ENCODE results near the gene GOLGA2. TPM values are rescaled to one million over a fixed set of nuclear protein-coding genes. Genes with fewer than 3 reads are reported as not detected.

GOLGA2 gene
- total RNA-seq, 1 experiment from 2014 or later, result 87.0 TPM

DNA sequence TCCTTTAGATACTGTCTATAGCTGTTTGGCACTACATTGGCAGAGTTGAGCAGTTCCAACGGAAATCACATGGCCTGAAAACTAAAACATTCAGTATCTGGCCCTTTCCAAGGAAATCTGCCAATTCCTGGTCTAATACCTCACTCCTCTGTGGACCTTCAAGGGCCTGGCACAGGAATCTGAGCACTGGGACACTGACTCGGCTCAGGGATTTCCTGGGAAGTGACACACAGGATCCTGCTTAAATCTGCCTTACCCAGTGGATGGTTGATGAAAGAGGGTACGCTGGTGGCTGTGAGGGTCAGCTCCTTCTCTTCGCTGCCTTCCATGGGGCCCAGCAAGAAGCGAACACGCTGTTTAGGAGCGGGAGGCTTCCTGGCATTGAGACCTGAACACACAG lies 45.5 kb upstream of the GOLGA2 start:
- BruUV-seq (replicated peaks), result no TSS peak
- intact Hi-C loops (cut with micrococcal nuclease; ENCODE audit: unreplicated experiment), result no loop called here
- ChIA-PET CTCF (no interaction called here), POLR2A (ENCODE audit: low non-redundant PET) (no interaction called here)
- peaks cover 13% of the 10 kb centered on the region for H3K4me1 ChIP-seq (ENCODE audit: insufficient read depth, low read length, poor library complexity, severe bottlenecking)
- no peaks in the 10 kb centered on the region for H3K27me3 ChIP-seq (replicated peaks; ENCODE audit: insufficient read depth, low read depth, low read length, poor library complexity)
- no peak for TF ChIP-seq EZH2 (IDR thresholded peaks at IDR 0.05; ENCODE audit: borderline replicate concordance, low read depth, low read length, poor library complexity, severe bottlenecking)
- TF ChIP-seq, protein P1, sequence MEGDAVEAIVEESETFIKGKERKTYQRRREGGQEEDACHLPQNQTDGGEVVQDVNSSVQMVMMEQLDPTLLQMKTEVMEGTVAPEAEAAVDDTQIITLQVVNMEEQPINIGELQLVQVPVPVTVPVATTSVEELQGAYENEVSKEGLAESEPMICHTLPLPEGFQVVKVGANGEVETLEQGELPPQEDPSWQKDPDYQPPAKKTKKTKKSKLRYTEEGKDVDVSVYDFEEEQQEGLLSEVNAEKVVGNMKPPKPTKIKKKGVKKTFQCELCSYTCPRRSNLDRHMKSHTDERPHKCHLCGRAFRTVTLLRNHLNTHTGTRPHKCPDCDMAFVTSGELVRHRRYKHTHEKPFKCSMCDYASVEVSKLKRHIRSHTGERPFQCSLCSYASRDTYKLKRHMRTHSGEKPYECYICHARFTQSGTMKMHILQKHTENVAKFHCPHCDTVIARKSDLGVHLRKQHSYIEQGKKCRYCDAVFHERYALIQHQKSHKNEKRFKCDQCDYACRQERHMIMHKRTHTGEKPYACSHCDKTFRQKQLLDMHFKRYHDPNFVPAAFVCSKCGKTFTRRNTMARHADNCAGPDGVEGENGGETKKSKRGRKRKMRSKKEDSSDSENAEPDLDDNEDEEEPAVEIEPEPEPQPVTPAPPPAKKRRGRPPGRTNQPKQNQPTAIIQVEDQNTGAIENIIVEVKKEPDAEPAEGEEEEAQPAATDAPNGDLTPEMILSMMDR (conservative IDR thresholded peaks at IDR 0.05; ENCODE audit: low read depth, low read length), result no peak
- peaks cover 33% of the 10 kb centered on the region for H3K36me3 ChIP-seq (ENCODE audit: insufficient read depth, low read length, poor library complexity, severe bottlenecking)
- peak overlapping the region; percentile 98 for H3K4me3 ChIP-seq (ENCODE audit: low read depth, low read length, poor library complexity, severe bottlenecking)
- no peak for DNase-seq (ENCODE audit: low spot score)
- H3K27ac ChIP-seq (ENCODE audit: low read depth, low read length, poor library complexity, severe bottlenecking), result no peak overlapping the region
- H3K9me3 ChIP-seq (ENCODE audit: low read depth, low read length, poor library complexity, severe bottlenecking), result no peaks in the 10 kb centered on the region

DNA sequence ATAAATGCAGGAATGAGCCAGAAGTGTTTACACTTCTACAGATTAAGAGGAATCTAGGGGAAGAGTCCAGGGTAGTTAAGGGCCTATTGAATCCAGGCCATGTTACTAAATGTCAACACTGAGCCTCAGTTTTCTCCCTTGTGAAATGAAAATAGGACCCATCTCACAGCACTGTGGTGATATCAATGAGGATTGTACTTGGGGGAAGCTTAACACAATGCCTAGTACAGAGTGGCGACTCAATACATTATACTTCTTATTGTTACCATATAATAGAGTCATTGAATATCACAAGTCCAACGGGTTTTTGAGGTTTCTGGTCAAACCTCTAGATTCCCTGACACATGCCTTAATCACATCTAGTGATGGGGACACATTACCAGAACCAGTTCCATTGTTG lies 41.8 kb upstream of the GOLGA2 start:
- DNase-seq (ENCODE audit: low spot score), result no peak
- no peak for TF ChIP-seq EZH2 (IDR thresholded peaks at IDR 0.05; ENCODE audit: borderline replicate concordance, low read depth, low read length, poor library complexity, severe bottlenecking)
- TF ChIP-seq, protein P1 (conservative IDR thresholded peaks at IDR 0.05; ENCODE audit: low read depth, low read length), result no peak
- intact Hi-C loops (cut with micrococcal nuclease; ENCODE audit: unreplicated experiment), result no loop called here
- peaks cover 6% of the 10 kb centered on the region for H3K4me1 ChIP-seq (ENCODE audit: insufficient read depth, low read length, poor library complexity, severe bottlenecking)
- CTCF ChIA-PET, result no interaction called here
- no peak overlapping the region for H3K4me3 ChIP-seq (ENCODE audit: low read depth, low read length, poor library complexity, severe bottlenecking)
- peaks cover 25% of the 10 kb centered on the region for H3K36me3 ChIP-seq (ENCODE audit: insufficient read depth, low read length, poor library complexity, severe bottlenecking)
- no TSS peak for BruUV-seq (replicated peaks)
- POLR2A ChIA-PET (ENCODE audit: low non-redundant PET), result no interaction called here
- no peak overlapping the region for H3K27ac ChIP-seq (ENCODE audit: low read depth, low read length, poor library complexity, severe bottlenecking)
- no peaks in the 10 kb centered on the region for H3K9me3 ChIP-seq (ENCODE audit: low read depth, low read length, poor library complexity, severe bottlenecking)
- no peaks in the 10 kb centered on the region for H3K27me3 ChIP-seq (replicated peaks; ENCODE audit: insufficient read depth, low read depth, low read length, poor library complexity)

DNA sequence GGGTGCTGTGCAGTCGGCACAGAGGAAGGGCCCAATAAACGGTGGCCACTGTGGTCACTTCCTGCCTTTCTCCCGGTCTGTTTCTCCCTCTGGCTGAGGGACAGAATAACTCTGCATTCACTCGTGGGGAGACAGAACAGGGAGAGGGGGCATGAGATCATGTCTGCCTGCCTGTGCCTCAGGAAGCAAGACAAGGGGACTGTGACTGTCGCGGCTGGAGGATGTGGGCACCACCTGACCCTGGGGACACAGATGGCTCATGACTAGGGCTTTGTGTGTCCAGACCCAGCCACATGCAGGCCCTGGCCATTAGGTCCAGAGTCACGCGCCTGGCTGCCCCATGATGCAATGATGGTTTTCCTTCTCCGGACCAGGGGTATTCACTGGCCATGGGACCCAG lies 40.6 kb upstream of the GOLGA2 start:
- no peak overlapping the region for H3K4me3 ChIP-seq (ENCODE audit: low read depth, low read length, poor library complexity, severe bottlenecking)
- intact Hi-C loops (cut with micrococcal nuclease; ENCODE audit: unreplicated experiment), result no loop called here
- H3K36me3 ChIP-seq (ENCODE audit: insufficient read depth, low read length, poor library complexity, severe bottlenecking), result peaks cover 31% of the 10 kb centered on the region
- no peaks in the 10 kb centered on the region for H3K27me3 ChIP-seq (replicated peaks; ENCODE audit: insufficient read depth, low read depth, low read length, poor library complexity)
- no peaks in the 10 kb centered on the region for H3K9me3 ChIP-seq (ENCODE audit: low read depth, low read length, poor library complexity, severe bottlenecking)
- no peak overlapping the region for H3K27ac ChIP-seq (ENCODE audit: low read depth, low read length, poor library complexity, severe bottlenecking)
- no TSS peak for BruUV-seq (replicated peaks)
- POLR2A ChIA-PET (ENCODE audit: low non-redundant PET), result no interaction called here
- H3K4me1 ChIP-seq (ENCODE audit: insufficient read depth, low read length, poor library complexity, severe bottlenecking), result peaks cover 4% of the 10 kb centered on the region
- TF ChIP-seq, protein P1 (conservative IDR thresholded peaks at IDR 0.05; ENCODE audit: low read depth, low read length), result no peak
- no peak for TF ChIP-seq EZH2 (IDR thresholded peaks at IDR 0.05; ENCODE audit: borderline replicate concordance, low read depth, low read length, poor library complexity, severe bottlenecking)
- CTCF ChIA-PET, result no interaction called here
- DNase-seq (ENCODE audit: low spot score), result no peak

Measured in A673 (cell line).